ENCODE results near the gene NDUFS2. TPM values are rescaled to one million over a fixed set of nuclear protein-coding genes. Genes with fewer than 3 reads are reported as not detected.
A peak's percentile ranks its signal among the peaks of the same experiment; 100 is the strongest.
"Not testable (repeated sequence)": the region's sequence is repeated elsewhere in the genome, so short reads cannot be mapped to it uniquely, and the experiment has no call there.

NDUFS2 gene
- total RNA-seq, 2 experiments from 2014 or later: 87.7 to 95.8 TPM

GRCh38 chr1:161227196-161227871 lies 25.2 kb downstream of the NDUFS2 start:
- Mint-ChIP-seq H3K36me3 (peaks cover 13% of the 10 kb centered on the region), H3K27ac (peak overlapping the region; percentile 96), H3K4me1 (peaks cover 27% of the 10 kb centered on the region), H3K27me3 (no peaks in the 10 kb centered on the region), H3K9me3 (no peaks in the 10 kb centered on the region), H3K4me3 (peak overlapping the region; percentile 95)
- peak; percentile 81 for DNase-seq

GRCh38 chr1:161228032-161228431 lies 25.9 kb downstream of the NDUFS2 start:
- H3K36me3 Mint-ChIP-seq: peaks cover 13% of the 10 kb centered on the region
- H3K4me3 Mint-ChIP-seq: peak overlapping the region; percentile 95
- no peaks in the 10 kb centered on the region for H3K9me3 Mint-ChIP-seq
- no peak for DNase-seq
- H3K27me3 Mint-ChIP-seq: no peaks in the 10 kb centered on the region
- peaks cover 27% of the 10 kb centered on the region for H3K4me1 Mint-ChIP-seq
- no peak overlapping the region for H3K27ac Mint-ChIP-seq

- DNase-seq: no peak
- H3K36me3 Mint-ChIP-seq: peaks cover 13% of the 10 kb centered on the region
- no peak overlapping the region for H3K4me3 Mint-ChIP-seq
- H3K27me3 Mint-ChIP-seq: no peaks in the 10 kb centered on the region
- no peak overlapping the region for H3K27ac Mint-ChIP-seq
- H3K9me3 Mint-ChIP-seq: no peaks in the 10 kb centered on the region
- peaks cover 23% of the 10 kb centered on the region for H3K4me1 Mint-ChIP-seq
Measured at GRCh38 chr1:161229896-161230295, 27.7 kb downstream of the NDUFS2 start.

- peak overlapping the region; percentile 14 for H3K27ac Mint-ChIP-seq
- H3K4me1 Mint-ChIP-seq: peaks cover 17% of the 10 kb centered on the region
- H3K27me3 Mint-ChIP-seq: no peaks in the 10 kb centered on the region
- no peak for DNase-seq
- peaks cover 13% of the 10 kb centered on the region for H3K36me3 Mint-ChIP-seq
- no peaks in the 10 kb centered on the region for H3K9me3 Mint-ChIP-seq
- H3K4me3 Mint-ChIP-seq: no peak overlapping the region
Measured at GRCh38 chr1:161230762-161231161, 28.6 kb downstream of the NDUFS2 start.

GRCh38 chr1:161233102-161233501 lies 30.9 kb downstream of the NDUFS2 start:
- Mint-ChIP-seq H3K4me1 (no peaks in the 10 kb centered on the region), H3K9me3 (no peaks in the 10 kb centered on the region), H3K36me3 (peaks cover 7% of the 10 kb centered on the region), H3K27me3 (no peaks in the 10 kb centered on the region), H3K4me3 (no peak overlapping the region), H3K27ac (no peak overlapping the region)
- DNase-seq: no peak

GRCh38 chr1:161235957-161236775 lies 34.0 kb downstream of the NDUFS2 start:
- H3K4me1 Mint-ChIP-seq: no peaks in the 10 kb centered on the region
- H3K36me3 Mint-ChIP-seq: no peaks in the 10 kb centered on the region
- H3K27me3 Mint-ChIP-seq: no peaks in the 10 kb centered on the region
- H3K4me3 Mint-ChIP-seq: no peak overlapping the region
- no peaks in the 10 kb centered on the region for H3K9me3 Mint-ChIP-seq
- H3K27ac Mint-ChIP-seq: no peak overlapping the region
- DNase-seq: no peak

- no peak for DNase-seq
- Mint-ChIP-seq H3K36me3 (no peaks in the 10 kb centered on the region), H3K9me3 (no peaks in the 10 kb centered on the region), H3K27me3 (no peaks in the 10 kb centered on the region), H3K4me3 (no peak within 1 kb of the TSS), H3K4me1 (no peaks in the 10 kb centered on the region), H3K27ac (no peak within 1 kb of the TSS)
Measured at GRCh38 chr1:161238039-161238473, 35.9 kb downstream of the NDUFS2 start, which contains the start of gene NR1I3. TSS of gene NR1I3 (minus strand) at chr1:161238203. CDS start at chr1:161236565, 1,638 bp downstream.

- Mint-ChIP-seq H3K27me3 (no peaks in the 10 kb centered on the region), H3K4me1 (no peaks in the 10 kb centered on the region), H3K4me3 (no peak overlapping the region), H3K36me3 (no peaks in the 10 kb centered on the region), H3K9me3 (no peaks in the 10 kb centered on the region), H3K27ac (no peak overlapping the region)
- no peak for DNase-seq
Measured at GRCh38 chr1:161241682-161242081, 39.5 kb downstream of the NDUFS2 start.

- no peak for DNase-seq
- Mint-ChIP-seq H3K27me3 (no peaks in the 10 kb centered on the region), H3K27ac (no peak overlapping the region), H3K36me3 (no peaks in the 10 kb centered on the region), H3K9me3 (no peaks in the 10 kb centered on the region), H3K4me1 (no peaks in the 10 kb centered on the region), H3K4me3 (no peak overlapping the region)
Measured at GRCh38 chr1:161242313-161242712, 40.1 kb downstream of the NDUFS2 start.

GRCh38 chr1:161244888-161245287 lies 42.7 kb downstream of the NDUFS2 start:
- no peak for DNase-seq
- no peak overlapping the region for H3K27ac Mint-ChIP-seq

GRCh38 chr1:161250100-161250499 lies 47.9 kb downstream of the NDUFS2 start:
- H3K27ac Mint-ChIP-seq, DNase-seq, H3K27me3 Mint-ChIP-seq, H3K36me3 Mint-ChIP-seq, H3K4me3 Mint-ChIP-seq, H3K4me1 Mint-ChIP-seq, H3K9me3 Mint-ChIP-seq: not testable (repeated sequence)

More at GRCh38 chr1:161244888-161245287, 42.7 kb downstream of the NDUFS2 start:
- Mint-ChIP-seq H3K36me3 (peaks cover 2% of the 10 kb centered on the region), H3K27me3 (no peaks in the 10 kb centered on the region), H3K4me3 (no peak overlapping the region), H3K9me3 (peaks cover 1% of the 10 kb centered on the region), H3K4me1 (no peaks in the 10 kb centered on the region)

- no peaks in the 10 kb centered on the region for H3K4me1 Mint-ChIP-seq
- peaks cover 6% of the 10 kb centered on the region for H3K36me3 Mint-ChIP-seq
- H3K4me3 Mint-ChIP-seq: no peak overlapping the region
- no peak overlapping the region for H3K27ac Mint-ChIP-seq
- peaks cover 5% of the 10 kb centered on the region for H3K9me3 Mint-ChIP-seq
- peaks cover 3% of the 10 kb centered on the region for H3K27me3 Mint-ChIP-seq
- DNase-seq: no peak
Measured at GRCh38 chr1:161250829-161251228, 48.7 kb downstream of the NDUFS2 start.

GRCh38 chr1:161251579-161251978 lies 49.4 kb downstream of the NDUFS2 start:
- DNase-seq: no peak
- Mint-ChIP-seq H3K36me3 (peaks cover 6% of the 10 kb centered on the region), H3K4me1 (no peaks in the 10 kb centered on the region), H3K4me3 (no peak overlapping the region), H3K27ac (no peak overlapping the region), H3K9me3 (peaks cover 6% of the 10 kb centered on the region), H3K27me3 (peaks cover 3% of the 10 kb centered on the region)

- H3K4me1 Mint-ChIP-seq, DNase-seq, H3K27ac Mint-ChIP-seq, H3K4me3 Mint-ChIP-seq: not testable (repeated sequence)
- peaks cover 18% of the 10 kb centered on the region for H3K9me3 Mint-ChIP-seq
- peaks cover 11% of the 10 kb centered on the region for H3K36me3 Mint-ChIP-seq
- peaks cover 40% of the 10 kb centered on the region for H3K27me3 Mint-ChIP-seq
Measured at GRCh38 chr1:161255302-161255701, 53.1 kb downstream of the NDUFS2 start.

- Mint-ChIP-seq H3K9me3 (peaks cover 18% of the 10 kb centered on the region), H3K27me3 (peaks cover 48% of the 10 kb centered on the region), H3K36me3 (peaks cover 11% of the 10 kb centered on the region)
- not testable (repeated sequence) for H3K4me3 Mint-ChIP-seq, H3K4me1 Mint-ChIP-seq, H3K27ac Mint-ChIP-seq, DNase-seq
Measured at GRCh38 chr1:161255955-161256520, 53.9 kb downstream of the NDUFS2 start.
